GM19463 (cell line): ENCODE data around the gene RWDD4.
"Not testable (repeated sequence)": the region's sequence is repeated elsewhere in the genome, so short reads cannot be mapped to it uniquely, and the experiment has no call there.

Source experiments
- ATAC-seq: cut with Tn5 transposase; IDR thresholded peaks from one replicate; pipeline ENCODE4 v1.9.1; 2021; ENCODE audit warnings: mild to moderate bottlenecking, moderate library complexity; ENCODE audit not compliant: unreplicated experiment

The RWDD4 gene

DNA sequence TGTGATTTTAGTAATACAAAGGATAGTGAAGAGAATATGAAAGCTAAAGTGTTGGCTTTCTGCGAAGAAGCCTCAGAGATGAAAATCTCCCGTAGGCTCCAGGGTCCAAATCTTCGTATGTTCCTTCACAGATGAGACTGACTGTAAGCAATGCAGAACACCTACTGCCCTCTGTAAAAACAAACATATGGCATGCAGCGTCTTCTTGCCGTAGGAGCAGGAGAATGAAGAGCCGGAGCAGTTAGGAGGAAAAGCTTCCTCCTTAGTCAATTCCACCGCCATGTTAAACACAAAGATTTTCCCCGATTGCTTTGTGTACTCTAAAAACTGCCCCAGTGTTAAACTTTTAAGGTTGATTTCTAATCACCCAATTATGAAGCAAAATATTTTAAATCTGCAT is 22.5 kb downstream of the RWDD4 start:
- no peak for ATAC-seq

GRCh38 chr4:183635741-183636140 is 23.2 kb downstream of the RWDD4 start:
- ATAC-seq, result no peak

- ATAC-seq, result no peak
These were observed 23.7 kb downstream of the RWDD4 start for GRCh38 chr4:183635321-183635720.

DNA sequence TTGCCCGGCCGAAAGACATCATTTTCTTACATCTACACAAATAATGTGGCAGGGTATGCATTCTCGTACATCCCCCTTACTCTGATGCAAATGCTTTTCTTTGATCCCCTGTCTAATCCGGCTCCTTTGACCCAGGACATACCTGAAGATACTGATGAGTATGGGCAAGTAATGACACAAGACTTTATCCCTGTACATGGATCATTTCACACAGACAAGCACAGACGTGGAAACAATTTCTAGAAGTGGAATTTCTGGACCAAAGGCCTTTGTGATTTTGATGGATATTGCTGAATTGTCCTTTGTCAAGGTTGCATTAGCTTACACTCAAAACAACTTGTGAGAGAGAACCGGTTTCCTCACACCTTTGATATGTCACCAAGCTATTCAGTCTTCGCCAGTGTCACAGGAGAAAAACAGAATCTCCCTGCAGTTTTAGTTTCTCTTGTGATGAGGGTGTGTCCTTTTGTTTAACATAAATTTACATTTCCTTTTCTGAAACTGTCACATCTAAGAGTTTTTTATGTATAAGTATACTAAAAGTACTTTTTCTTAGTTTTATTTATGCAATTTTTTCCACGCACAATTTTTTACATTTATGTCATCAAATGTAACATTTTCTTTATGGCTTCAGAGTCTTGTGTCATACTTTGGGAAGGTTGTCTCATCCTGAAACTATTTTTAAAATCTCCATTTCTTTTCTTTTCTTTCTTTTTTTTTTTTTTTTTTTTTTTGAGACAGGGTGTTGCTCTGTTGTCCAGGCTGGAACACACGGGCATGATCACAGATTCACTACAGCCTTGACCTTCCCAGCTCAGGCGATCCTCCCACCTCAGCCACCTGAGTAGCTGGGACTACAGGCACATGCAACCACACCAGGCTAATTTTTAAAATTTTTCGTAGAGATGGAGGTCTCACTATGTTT is 25.2 kb downstream of the RWDD4 start:
- no peak for ATAC-seq

DNA sequence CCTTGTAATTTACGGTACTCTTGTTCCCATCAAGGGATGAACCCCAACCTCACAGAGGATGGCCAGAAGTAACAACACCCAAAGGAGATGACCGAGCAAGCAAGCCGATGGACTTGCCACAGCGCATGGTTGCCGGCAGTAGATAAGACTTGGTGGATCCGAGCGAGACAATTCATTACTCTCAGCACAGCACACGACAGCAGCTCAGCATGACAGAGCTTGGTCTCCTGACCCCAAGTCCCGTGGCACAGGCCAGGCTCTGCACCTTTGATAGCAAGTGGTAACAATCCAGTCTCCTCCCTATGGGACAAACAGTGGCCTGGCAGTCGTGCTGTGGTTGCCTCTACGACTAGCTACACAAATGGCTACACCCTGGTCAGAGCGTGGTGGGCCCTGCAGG is 26.3 kb downstream of the RWDD4 start:
- no peak for ATAC-seq

DNA sequence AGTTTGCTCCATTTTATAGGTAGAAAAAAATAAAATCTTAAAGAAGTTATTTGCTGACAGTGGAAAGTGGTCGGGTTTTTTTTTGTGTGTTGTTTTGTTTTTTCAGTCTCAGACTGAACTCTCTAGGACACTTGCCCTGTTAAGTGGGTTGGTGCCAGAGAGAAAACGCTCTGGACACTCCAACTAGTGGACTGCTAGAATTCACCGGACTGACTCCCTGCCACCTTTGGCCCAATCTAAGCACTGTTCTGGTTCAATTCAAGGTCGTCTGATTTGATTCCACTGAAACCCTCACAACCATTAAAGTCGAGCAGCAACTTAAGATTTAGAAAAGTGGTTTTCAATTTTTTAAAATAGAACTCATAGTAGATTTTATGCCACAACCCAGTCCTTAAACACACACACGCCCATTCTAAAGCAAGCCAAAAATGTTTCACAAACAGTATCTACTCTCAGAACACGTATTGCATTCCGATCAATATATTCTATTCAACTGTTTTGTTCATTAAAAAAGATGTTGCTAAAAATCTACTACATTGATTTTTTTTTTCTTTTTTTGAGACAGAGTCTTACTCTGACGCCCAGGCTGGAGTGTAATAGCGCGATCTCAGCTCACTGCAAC is 27.3 kb downstream of the RWDD4 start:
- ATAC-seq, result no peak

GRCh38 chr4:183627979-183628588 is 30.9 kb downstream of the RWDD4 start:
- ATAC-seq, result no peak

GRCh38 chr4:183627286-183627685 is 31.7 kb downstream of the RWDD4 start:
- not testable (repeated sequence) for ATAC-seq

DNA sequence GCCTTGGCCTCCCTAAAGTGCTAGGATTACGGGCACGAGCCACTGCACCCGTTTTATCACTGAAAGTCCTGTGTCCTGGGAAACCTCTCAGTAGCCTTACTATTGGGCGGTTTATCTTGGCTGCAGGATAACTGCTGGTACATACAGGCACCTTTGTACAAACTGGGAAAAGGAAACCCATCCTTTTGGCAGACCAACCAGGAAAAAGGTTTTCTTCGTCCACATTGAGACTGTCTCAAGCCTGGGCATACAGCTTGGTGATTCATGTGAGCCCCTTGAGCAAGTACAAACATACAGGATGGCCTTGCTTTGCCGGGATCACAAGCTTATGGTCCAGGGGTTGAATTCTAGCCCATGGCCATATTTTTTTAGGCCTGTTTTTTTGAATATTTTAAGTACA is 32.8 kb downstream of the RWDD4 start:
- ATAC-seq, result no peak

- ATAC-seq, result no peak
These were observed 34.4 kb downstream of the RWDD4 start for GRCh38 chr4:183624548-183624947.

DNA sequence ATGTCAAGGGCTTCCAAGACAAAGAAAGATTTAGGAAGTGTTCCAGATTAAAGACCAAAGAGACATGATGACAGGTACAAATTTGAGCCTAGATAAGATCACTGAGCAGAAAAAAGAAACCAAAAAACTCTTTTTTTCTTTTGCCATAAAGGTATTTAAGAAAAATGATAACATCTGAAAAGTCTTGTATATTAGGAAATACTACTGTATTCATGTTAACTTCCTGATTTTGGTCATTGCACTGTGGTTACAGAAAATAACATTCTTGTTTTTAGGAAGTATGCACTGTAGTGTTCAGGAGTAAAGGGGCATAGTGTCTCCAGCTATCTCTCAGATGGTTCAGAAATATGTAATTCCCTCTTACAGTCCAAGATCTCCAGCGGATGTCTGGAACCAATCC is 37.1 kb downstream of the RWDD4 start:
- ATAC-seq, result no peak

DNA sequence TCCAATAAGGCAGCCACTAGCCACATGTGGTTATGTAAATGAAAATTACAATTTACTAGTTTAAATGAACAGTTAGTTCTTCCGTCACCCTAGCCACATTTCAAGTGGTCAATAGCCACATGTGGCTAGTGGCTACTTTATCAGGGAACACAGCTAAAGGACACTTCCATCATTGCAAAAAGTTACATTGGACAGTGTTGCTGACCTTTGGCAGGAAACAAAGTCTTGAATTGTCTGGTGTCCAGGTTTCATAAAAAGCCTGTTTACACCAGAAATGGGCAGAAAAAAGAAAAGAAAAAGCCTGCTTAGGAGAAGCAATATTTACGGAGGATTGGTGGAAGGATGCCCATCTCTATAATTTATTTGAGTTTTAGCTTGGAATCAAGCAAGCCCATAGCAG is 38.6 kb downstream of the RWDD4 start:
- ATAC-seq, result no peak

- no peak for ATAC-seq
These were observed 40.3 kb downstream of the RWDD4 start for GRCh38 chr4:183618681-183619080.

- no peak for ATAC-seq
These were observed 41.9 kb downstream of the RWDD4 start for GRCh38 chr4:183617075-183617474.

DNA sequence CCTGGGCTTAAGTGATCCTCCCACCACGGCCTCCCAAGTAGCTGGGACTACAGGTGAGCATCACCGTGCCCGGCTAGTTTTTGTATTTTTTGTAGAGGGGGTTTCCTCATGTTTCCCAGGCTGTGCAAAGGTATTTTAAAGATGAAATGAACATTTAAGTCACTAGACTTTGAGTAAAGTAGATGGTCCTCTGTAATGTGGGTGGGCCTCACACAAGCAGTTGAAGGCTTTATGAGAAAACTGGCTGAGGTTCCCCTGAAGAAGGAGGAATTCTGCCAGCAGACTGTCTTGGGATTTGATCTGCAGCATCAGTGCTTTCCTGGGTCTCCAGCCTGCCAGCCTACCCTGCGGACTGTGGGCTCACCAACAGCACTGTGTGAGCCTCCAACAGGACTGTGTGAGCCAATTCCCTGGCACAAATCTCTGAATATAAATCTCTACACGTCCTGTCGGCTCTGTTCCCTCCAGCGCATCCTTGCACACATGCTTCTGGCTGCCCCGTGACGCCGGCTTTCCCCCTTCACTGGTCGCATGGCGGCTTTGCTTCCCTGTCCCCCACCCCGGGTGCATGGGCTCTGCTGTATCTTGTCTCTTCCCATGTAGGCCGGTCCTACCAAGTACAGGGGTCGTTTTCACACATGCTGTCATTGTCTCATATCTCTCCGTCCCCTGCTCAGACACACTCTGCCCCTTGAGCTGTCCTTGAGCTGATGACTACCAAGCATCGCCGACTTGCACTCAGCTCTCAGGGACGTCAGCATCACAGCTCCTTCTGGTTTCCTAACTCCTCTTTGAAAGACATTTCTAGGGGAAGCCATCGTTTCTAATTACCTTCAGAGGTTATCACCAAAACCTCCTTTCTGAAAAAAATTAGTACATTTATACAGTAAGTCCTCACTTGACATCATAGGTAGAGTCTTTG is 46.4 kb downstream of the RWDD4 start:
- ATAC-seq, result no peak

DNA sequence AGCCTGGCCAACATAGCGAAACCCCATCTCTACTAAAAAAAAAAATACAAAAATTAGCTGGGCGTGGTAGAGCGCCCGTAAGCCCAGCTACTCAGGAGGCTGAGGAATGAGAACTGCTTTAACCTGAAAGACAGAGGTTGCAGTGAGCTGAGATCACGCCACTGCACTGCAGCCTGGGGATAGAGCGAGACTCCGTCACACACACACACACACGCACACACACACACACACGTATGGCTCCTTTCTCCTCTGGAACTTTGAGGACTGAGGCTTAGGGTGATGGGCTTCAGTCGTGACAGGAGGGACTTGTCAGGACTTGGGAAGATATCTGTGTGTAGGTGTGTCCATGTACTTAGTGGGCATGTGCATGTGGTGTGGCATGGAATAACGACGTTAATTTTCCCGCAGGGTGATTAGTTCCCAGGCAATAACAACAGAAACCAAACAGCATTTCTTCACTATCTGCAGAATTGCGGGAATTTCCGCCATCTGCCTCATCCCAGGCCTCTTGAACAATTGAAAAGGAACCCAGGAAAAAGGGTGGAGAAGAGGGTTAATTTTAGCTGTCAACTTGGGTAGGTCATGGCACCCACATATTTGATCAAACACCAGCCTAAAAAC is 47.7 kb downstream of the RWDD4 start:
- no peak for ATAC-seq

DNA sequence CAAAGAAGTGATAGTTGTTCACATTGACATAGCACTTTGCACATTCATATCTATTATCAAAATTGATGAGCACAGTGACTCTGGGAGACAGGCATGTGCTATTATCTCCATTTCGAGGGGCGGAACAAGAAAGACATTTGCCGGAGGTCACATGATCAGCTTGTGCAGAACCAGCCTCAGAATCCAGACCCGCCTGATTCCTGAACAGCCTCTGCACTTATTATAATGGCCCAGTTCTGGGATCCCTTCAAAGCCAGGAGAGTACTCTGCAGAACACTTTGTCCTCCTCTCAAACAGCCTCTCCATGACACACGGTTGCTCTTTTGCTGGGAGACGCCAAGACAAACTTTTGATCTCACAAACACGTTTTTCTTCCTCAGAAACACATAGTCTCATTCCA is 48.4 kb downstream of the RWDD4 start:
- no peak for ATAC-seq

DNA sequence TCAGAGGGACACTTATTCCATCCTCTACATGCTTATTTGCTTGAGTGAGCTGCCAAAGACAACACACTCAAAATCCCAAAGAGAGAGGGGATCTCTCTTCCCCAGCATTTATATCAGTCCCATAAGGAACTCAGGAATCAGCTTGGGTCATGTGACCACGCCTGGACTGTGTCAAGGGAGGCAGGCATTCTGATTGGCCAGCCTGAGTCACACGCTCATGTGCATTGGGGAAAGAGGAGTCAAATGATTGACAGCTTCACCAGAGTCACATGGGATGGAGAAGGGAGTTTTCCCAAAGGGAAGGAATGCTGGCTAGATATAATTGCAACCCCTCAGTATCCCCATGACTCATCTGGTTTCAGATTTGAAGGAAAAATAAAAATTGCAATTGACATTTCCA is 49.0 kb downstream of the RWDD4 start:
- ATAC-seq, result no peak

DNA sequence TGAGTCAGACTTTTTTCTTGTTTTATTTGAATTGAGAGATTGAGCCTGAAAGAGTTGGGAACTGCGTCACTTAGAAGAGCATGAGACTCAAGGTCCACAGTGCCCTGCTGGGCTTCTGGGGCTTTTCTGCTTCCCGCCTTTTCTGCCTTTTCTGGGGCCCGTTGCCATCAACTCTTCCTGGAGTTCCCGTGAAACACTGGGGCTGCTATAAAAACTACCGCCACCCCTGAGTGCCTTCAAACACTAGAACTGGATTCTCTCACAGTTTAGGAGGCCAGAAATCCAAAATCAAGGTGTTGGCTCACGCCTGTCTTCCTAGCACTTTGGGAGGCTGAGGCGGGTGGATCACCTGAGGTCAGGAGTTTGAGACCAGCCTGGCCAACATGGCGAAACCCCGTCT is 49.8 kb downstream of the RWDD4 start:
- no peak for ATAC-seq

GRCh38 chr4:183607894-183608293 is 51.1 kb downstream of the RWDD4 start:
- no peak for ATAC-seq
